HepG2 (cell line): ENCODE results near the gene TRIM15. TPM values are rescaled to one million over a fixed set of nuclear protein-coding genes. Genes with fewer than 3 reads are reported as not detected.

Experiments used
- AHR ChIP-seq: IDR thresholded peaks from 2 replicates; pipeline ENCODE4 v1.6.1; 2018; ENCODE audit warnings: missing genetic modification reagents, missing compliant biosample characterization
- CBX1 ChIP-seq: IDR thresholded peaks from one replicate; pipeline ENCODE4 v1.6.1; 2016; ENCODE audit warnings: antibody characterized with exemption, low read depth
- CCAR2 ChIP-seq: fragments of 200-400 bp; formaldehyde crosslinking; optimal IDR thresholded peaks from 2 replicates; pipeline ENCODE3; 2018; ENCODE audit warnings: low read depth, mild to moderate bottlenecking, low read length, moderate library complexity
- GRHL1 ChIP-seq: sonication (generic); formaldehyde crosslinking; conservative IDR thresholded peaks from 2 replicates; pipeline ENCODE4 v1.8.0; 2022; ENCODE audit warnings: missing genetic modification reagents
- HCFC1 ChIP-seq: fragments of 150-350 bp; IDR thresholded peaks from 2 replicates; pipeline ENCODE4 v1.6.1; 2014; ENCODE audit warnings: low read depth, low read length
- HNF1A ChIP-seq, 2 experiments: sonication (generic) in 1 of 2; formaldehyde crosslinking in 1 of 2; IDR thresholded peaks; 2 replicates each; pipeline versions ENCODE4 v1.4.0 to v1.6.1; 2016 to 2020; ENCODE audit warnings: borderline replicate concordance in 1 of 2, low read depth in 1 of 2, mild to moderate bottlenecking in 1 of 2, missing genetic modification reagents in 1 of 2
- KDM1A ChIP-seq: IDR thresholded peaks from 2 replicates; pipeline ENCODE4 v1.6.1; 2016; ENCODE audit warnings: missing compliant biosample characterization
- MXD4 ChIP-seq: IDR thresholded peaks from 2 replicates; pipeline ENCODE4 v1.6.1; 2016; ENCODE audit warnings: mild to moderate bottlenecking, missing biosample characterization, missing genetic modification reagents
- RBM39 ChIP-seq: fragments of 200-400 bp; formaldehyde crosslinking; IDR thresholded peaks from one replicate; pipeline ENCODE4 v1.6.1; 2018; ENCODE audit warnings: antibody characterized with exemption, mild to moderate bottlenecking, low read depth, low read length; ENCODE audit not compliant: poor library complexity, severe bottlenecking
- SMARCE1 ChIP-seq: fragments of 450-650 bp; IDR thresholded peaks from 2 replicates; pipeline ENCODE4 v1.6.1; 2017; ENCODE audit warnings: borderline replicate concordance
- TCF7L2 ChIP-seq: IDR thresholded peaks from 2 replicates; pipeline ENCODE4 v1.6.1; 2011; ENCODE audit warnings: mild to moderate bottlenecking, low read depth, low read length, moderate library complexity
- ZNF138 ChIP-seq: sonication (generic); formaldehyde crosslinking; IDR thresholded peaks from 2 replicates; pipeline ENCODE4 v1.5.0; 2020; ENCODE audit warnings: mild to moderate bottlenecking, low read depth, missing genetic modification reagents
- ZNF318 ChIP-seq: sonication (generic); formaldehyde crosslinking; IDR thresholded peaks from 2 replicates; pipeline ENCODE4 v1.4.0; 2020; ENCODE audit warnings: mild to moderate bottlenecking, missing genetic modification reagents
- polyA plus RNA-seq, 8 experiments: library from polyadenylated mRNA; depleted of rRNA in 3 of 8; stranded (reverse) in 7 of 8; unstranded in 1 of 8; fragments of >200 nt; fragmentation: Illumina TruSeq in 4 of 8; extraction: Trizol in 4 of 8; gene quantifications; 2 replicates each; pipeline versions ENCODE4 v1.2.1 to v1.2.3, GENCODE V29; 2011 to 2016; ENCODE audit warnings: low read depth in 4 of 8, missing spikeins in 1 of 8, mixed read lengths in 1 of 8; ENCODE audit not compliant: insufficient read depth in 1 of 8
- total RNA-seq, 5 experiments: library from RNA; depleted of rRNA; stranded (reverse); fragments of >200 nt; fragmentation: Illumina TruSeq; extraction: Trizol; gene quantifications; 2 replicates each; pipeline ENCODE4 v1.2.3, GENCODE V29; 2016; ENCODE audit warnings: low read depth in 1 of 5

TRIM15 gene
- total and polyA plus RNA-seq, 2 of the 13 experiments (the other 11 are each of a cell fraction or from before 2014, with no cell fraction given), result 35.1 to 38.2 TPM

- 0 out of 2 replicates have a peak, but pooled peaks have one; percentile 48 for TF ChIP-seq AHR
- no peak for TF ChIP-seq SMARCE1
- no peak for TF ChIP-seq GRHL1
- no peak; the same call in none of the 2 replicates for TF ChIP-seq MXD4 (CRISPR knock-in tag)
- no peak for TF ChIP-seq ZNF138 (CRISPR knock-in tag)
- TF ChIP-seq CBX1, result peak; percentile 65
- TF ChIP-seq HCFC1, result no peak
- no peak; the same call in 1 of the 2 replicates for TF ChIP-seq KDM1A (CRISPR knock-in tag)
- TF ChIP-seq CCAR2, result peak; percentile 23
- peak; percentile 67 for TF ChIP-seq HNF1A (IDR thresholded peaks at IDR 0.05; ENCODE audit: low read depth)
- peak; percentile 86; the same call in 1 of the 2 replicates for TF ChIP-seq HNF1A (CRISPR knock-in tag; IDR thresholded peaks at IDR 0.05; ENCODE audit: borderline replicate concordance)
- TF ChIP-seq RBM39, result no peak
- 0 out of 2 replicates have a peak, but pooled peaks have one; percentile 43 for TF ChIP-seq TCF7L2
- peak; percentile 84 for TF ChIP-seq ZNF318 (CRISPR knock-in tag)
Measured at GRCh38 chr6:30206799-30207618, 43.7 kb downstream of the TRIM15 start (continued).
